GM18507 (cell line): ENCODE data around the gene OR6X1.
A peak's percentile ranks its signal among the peaks of the same experiment; 100 is the strongest.

ENCODE experiments used
- DNase-seq: peaks from one replicate; pipeline ENCODE4 v3.0.0; 2011; ENCODE audit warnings: low read depth; ENCODE audit not compliant: insufficient read length; ENCODE audit errors: extremely low spot score
- FAIRE-seq: peaks from 2 replicates; lab custom pipeline; 2011; peaks lifted over from hg19 to GRCh38; lab: Jason Lieb, UNC

Gene OR6X1

GRCh38 chr11:123707606-123708205 is 46.6 kb downstream of the OR6X1 start:
- FAIRE-seq (peak; percentile 80), DNase-seq (peak; percentile 11)

- FAIRE-seq (no peak), DNase-seq (no peak)
These were observed 47.1 kb downstream of the OR6X1 start for GRCh38 chr11:123707206-123707605.

- no peak for DNase-seq
- no peak for FAIRE-seq
These were observed 50.0 kb downstream of the OR6X1 start for GRCh38 chr11:123704341-123704740.
